Measurements from ENCODE around the gene PASK. TPM values are rescaled to one million over a fixed set of nuclear protein-coding genes. Genes with fewer than 3 reads are reported as not detected.
"Not testable (repeated sequence)": the region's sequence is repeated elsewhere in the genome, so short reads cannot be mapped to it uniquely, and the experiment has no call there.

PASK gene
- polyA plus RNA-seq, 1 donor = 16.7 TPM

GRCh38 chr2:241105641-241106040 is 43.6 kb downstream of the PASK start:
- Histone ChIP-seq H3K4me1 (ENCODE audit: control insufficient read depth, insufficient read depth, low read length) (no peaks in the 10 kb centered on the region), H3K27ac (ENCODE audit: low read length) (no peak overlapping the region), H3K4me3 (ENCODE audit: low read length) (no peak overlapping the region), H3K27me3 (ENCODE audit: control insufficient read depth, insufficient read depth, low read length) (no peaks in the 10 kb centered on the region), H3K9me3 (ENCODE audit: control insufficient read depth, low read depth, low read length) (no peaks in the 10 kb centered on the region), H3K36me3 (ENCODE audit: control insufficient read depth, insufficient read depth, low read length) (peaks cover 3% of the 10 kb centered on the region)
- DNase-seq = no peak
- WGBS (ENCODE audit: insufficient coverage, low lambda C conversion rate) = no CpG with 5 or more reads among the region's 3 CpGs

- not testable (repeated sequence) for H3K27ac ChIP-seq (ENCODE audit: low read length); H3K27me3 ChIP-seq (ENCODE audit: control insufficient read depth, insufficient read depth, low read length); H3K36me3 ChIP-seq (ENCODE audit: control insufficient read depth, insufficient read depth, low read length); H3K9me3 ChIP-seq (ENCODE audit: control insufficient read depth, low read depth, low read length); H3K4me3 ChIP-seq (ENCODE audit: low read length); DNase-seq; H3K4me1 ChIP-seq (ENCODE audit: control insufficient read depth, insufficient read depth, low read length)
- WGBS (ENCODE audit: insufficient coverage, low lambda C conversion rate) = no CpG with 5 or more reads among the region's 10 CpGs
Observed at GRCh38 chr2:241104611-241105010, 44.7 kb downstream of the PASK start.

DNA sequence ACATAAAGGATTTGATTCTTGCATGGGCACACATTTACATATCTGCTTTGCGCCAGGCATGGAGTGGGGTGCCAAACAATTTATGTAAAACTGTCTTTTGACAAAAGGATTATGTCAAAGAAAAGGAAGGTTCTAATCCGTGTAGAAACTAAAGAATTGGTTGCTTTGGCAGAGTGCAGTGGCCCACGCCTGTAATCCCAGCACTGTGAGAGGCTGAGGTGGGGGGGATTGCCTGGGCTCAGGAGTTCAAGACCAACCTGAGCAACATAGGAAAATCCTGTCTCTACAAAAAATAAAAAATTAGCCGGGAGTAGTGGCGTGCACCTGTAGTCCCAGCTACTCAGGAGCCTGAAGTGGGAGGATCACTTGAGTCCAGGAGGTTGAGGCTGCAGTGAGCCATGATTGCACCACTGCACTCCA is 46.1 kb downstream of the PASK start:
- H3K9me3 ChIP-seq (ENCODE audit: control insufficient read depth, low read depth, low read length) = no peaks in the 10 kb centered on the region
- no peaks in the 10 kb centered on the region for H3K27me3 ChIP-seq (ENCODE audit: control insufficient read depth, insufficient read depth, low read length)
- H3K4me1 ChIP-seq (ENCODE audit: control insufficient read depth, insufficient read depth, low read length) = no peaks in the 10 kb centered on the region
- H3K27ac ChIP-seq (ENCODE audit: low read length) = peak overlapping the region; percentile 86
- no peak for DNase-seq
- peak overlapping the region; percentile 85 for H3K4me3 ChIP-seq (ENCODE audit: low read length)
- WGBS (ENCODE audit: insufficient coverage, low lambda C conversion rate) = 60% methylated on average over 1 of the region's 5 CpGs
- H3K36me3 ChIP-seq (ENCODE audit: control insufficient read depth, insufficient read depth, low read length) = peaks cover 18% of the 10 kb centered on the region

DNA sequence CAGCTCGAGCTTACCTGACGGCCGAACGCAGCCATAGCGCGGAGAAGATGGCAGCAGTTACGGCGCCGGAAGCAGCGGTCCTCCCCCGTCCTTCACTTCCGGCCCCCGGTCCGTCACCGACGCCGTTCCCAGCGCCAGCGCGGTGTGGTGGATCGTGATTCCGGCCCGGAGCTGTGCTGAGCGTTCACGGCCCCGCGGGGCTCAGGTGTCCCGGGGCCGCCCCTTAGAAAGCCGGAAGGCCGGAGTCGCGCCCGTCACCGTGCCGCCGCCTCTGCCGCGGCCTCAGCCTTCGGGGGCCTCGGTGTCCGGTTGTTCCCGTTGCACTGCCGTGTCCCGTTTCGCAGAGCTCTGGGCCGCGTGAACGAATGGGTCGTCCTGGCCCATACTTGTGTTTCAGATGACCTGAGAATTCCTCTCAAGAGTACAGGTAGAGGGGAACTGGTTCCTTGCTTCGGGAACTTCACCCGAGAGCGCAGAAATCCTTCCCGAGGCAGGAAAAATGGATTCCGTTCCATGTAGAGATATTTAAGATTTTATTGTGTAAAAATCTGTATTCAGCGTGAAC is 47.0 kb downstream of the PASK start, which contains the start of gene MTERF4:
MTERF4 (minus strand) TSS at position 49 of the 565 bp plus-strand sequence; CDS start at position 35, 14 bp downstream.
- Histone ChIP-seq H3K4me1 (ENCODE audit: control insufficient read depth, insufficient read depth, low read length) (no peaks in the 10 kb centered on the region), H3K36me3 (ENCODE audit: control insufficient read depth, insufficient read depth, low read length) (peaks cover 24% of the 10 kb centered on the region), H3K9me3 (ENCODE audit: control insufficient read depth, low read depth, low read length) (no peaks in the 10 kb centered on the region), H3K4me3 (ENCODE audit: low read length) (peak within 1 kb of the TSS; percentile 85), H3K27ac (ENCODE audit: low read length) (peak within 1 kb of the TSS; percentile 86), H3K27me3 (ENCODE audit: control insufficient read depth, insufficient read depth, low read length) (no peaks in the 10 kb centered on the region)
- no CpG with 5 or more reads among the region's 56 CpGs for WGBS (ENCODE audit: insufficient coverage, low lambda C conversion rate)
- peak; percentile 88 to 94 for DNase-seq

DNA sequence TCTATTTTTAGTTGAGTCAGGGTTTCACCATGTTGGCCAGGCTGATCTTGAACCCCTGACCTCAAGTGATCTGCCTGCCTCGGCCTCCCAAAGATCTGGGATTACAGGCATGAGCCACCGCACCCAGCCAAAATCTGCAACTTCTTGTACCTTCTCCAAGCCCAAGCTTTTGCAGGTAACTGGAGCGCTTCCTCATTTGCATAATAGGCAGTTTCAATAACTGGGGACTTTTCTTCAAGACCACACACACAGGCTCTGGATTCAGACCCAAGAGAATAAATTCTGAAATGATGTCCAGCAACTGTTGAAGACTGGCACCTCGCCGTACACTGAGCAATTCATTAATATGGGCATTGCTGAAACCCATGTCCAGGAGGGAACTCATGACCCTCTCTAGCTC is 50.0 kb downstream of the PASK start:
- no peaks in the 10 kb centered on the region for H3K4me1 ChIP-seq (ENCODE audit: control insufficient read depth, insufficient read depth, low read length)
- no peaks in the 10 kb centered on the region for H3K9me3 ChIP-seq (ENCODE audit: control insufficient read depth, low read depth, low read length)
- no peaks in the 10 kb centered on the region for H3K27me3 ChIP-seq (ENCODE audit: control insufficient read depth, insufficient read depth, low read length)
- no peak overlapping the region for H3K4me3 ChIP-seq (ENCODE audit: low read length)
- DNase-seq = no peak
- no CpG with 5 or more reads among the region's 5 CpGs for WGBS (ENCODE audit: insufficient coverage, low lambda C conversion rate)
- H3K27ac ChIP-seq (ENCODE audit: low read length) = no peak overlapping the region
- H3K36me3 ChIP-seq (ENCODE audit: control insufficient read depth, insufficient read depth, low read length) = peaks cover 49% of the 10 kb centered on the region

DNA sequence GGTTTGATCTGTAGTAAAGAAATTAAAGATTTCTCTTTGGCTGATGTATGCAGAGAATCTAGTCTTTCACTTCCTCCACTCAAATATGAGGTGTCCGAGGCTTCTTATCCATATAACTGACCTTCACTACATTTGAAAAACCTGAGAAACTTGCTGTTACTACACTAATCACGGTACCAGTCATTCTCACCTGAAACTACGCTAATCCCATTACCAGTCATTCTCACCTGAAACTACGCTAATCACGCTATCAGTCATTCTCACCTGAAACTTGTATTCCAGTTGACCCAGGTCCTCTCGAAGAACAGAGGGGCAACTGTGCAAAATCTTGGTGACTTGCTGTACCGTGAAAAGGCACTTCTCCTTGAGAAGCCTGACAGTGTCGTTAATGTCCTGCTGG is 52.3 kb downstream of the PASK start:
- Histone ChIP-seq H3K4me1 (ENCODE audit: control insufficient read depth, insufficient read depth, low read length) (no peaks in the 10 kb centered on the region), H3K9me3 (ENCODE audit: control insufficient read depth, low read depth, low read length) (no peaks in the 10 kb centered on the region), H3K27ac (ENCODE audit: low read length) (no peak overlapping the region), H3K36me3 (ENCODE audit: control insufficient read depth, insufficient read depth, low read length) (peaks cover 71% of the 10 kb centered on the region), H3K27me3 (ENCODE audit: control insufficient read depth, insufficient read depth, low read length) (no peaks in the 10 kb centered on the region), H3K4me3 (ENCODE audit: low read length) (no peak overlapping the region)
- no CpG with 5 or more reads among the region's 8 CpGs for WGBS (ENCODE audit: insufficient coverage, low lambda C conversion rate)
- no peak for DNase-seq

DNA sequence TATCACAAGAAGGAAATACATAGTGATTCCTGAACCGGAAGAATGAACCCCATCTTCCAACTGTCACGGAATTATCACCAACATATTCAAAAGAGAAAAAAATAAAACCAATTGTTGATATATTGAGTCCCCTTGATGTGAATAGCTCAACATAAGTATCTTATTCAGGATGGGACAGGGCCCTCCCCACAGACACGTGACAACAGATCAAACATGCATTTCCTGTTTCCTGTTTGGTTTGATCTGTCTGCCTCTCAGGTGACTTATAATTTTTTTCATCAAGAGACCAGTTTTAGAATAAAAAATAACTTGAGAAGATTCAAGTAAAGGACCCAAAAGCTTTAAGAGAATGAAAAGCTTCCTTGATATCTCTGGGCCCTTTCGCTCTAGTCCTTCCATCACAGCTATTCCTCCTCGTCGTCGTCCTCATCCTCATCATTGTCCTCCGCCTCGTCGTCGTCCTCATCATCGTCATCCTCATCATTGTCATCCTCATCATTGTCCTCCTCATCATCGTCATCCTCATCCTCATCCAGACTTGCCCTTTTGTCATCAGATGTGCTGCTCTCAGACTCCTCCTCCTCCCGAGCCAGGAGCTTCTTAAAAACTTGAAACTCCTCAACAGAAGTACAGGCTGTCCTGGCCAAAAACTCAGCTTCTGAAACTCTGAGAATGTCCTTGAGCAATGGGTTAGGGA is 53.5 kb downstream of the PASK start:
- 88% methylated on average over 11 of the region's 14 CpGs for WGBS (ENCODE audit: insufficient coverage, low lambda C conversion rate)
- Histone ChIP-seq H3K9me3 (ENCODE audit: control insufficient read depth, low read depth, low read length) (no peaks in the 10 kb centered on the region), H3K4me3 (ENCODE audit: low read length) (no peak overlapping the region), H3K27me3 (ENCODE audit: control insufficient read depth, insufficient read depth, low read length) (no peaks in the 10 kb centered on the region), H3K4me1 (ENCODE audit: control insufficient read depth, insufficient read depth, low read length) (no peaks in the 10 kb centered on the region), H3K27ac (ENCODE audit: low read length) (no peak overlapping the region), H3K36me3 (ENCODE audit: control insufficient read depth, insufficient read depth, low read length) (peaks cover 83% of the 10 kb centered on the region)
- DNase-seq = no peak

GRCh38 chr2:241094924-241095420 is 54.3 kb downstream of the PASK start:
- H3K27me3 ChIP-seq (ENCODE audit: control insufficient read depth, insufficient read depth, low read length) = no peaks in the 10 kb centered on the region
- no peak overlapping the region for H3K4me3 ChIP-seq (ENCODE audit: low read length)
- no peak for DNase-seq
- WGBS (ENCODE audit: insufficient coverage, low lambda C conversion rate) = no CpG with 5 or more reads among the region's 6 CpGs
- H3K27ac ChIP-seq (ENCODE audit: low read length) = no peak overlapping the region
- H3K36me3 ChIP-seq (ENCODE audit: control insufficient read depth, insufficient read depth, low read length) = peaks cover 87% of the 10 kb centered on the region
- H3K4me1 ChIP-seq (ENCODE audit: control insufficient read depth, insufficient read depth, low read length) = no peaks in the 10 kb centered on the region
- no peaks in the 10 kb centered on the region for H3K9me3 ChIP-seq (ENCODE audit: control insufficient read depth, low read depth, low read length)

GRCh38 chr2:241094172-241094571 is 55.1 kb downstream of the PASK start:
- Histone ChIP-seq H3K27me3 (ENCODE audit: control insufficient read depth, insufficient read depth, low read length) (no peaks in the 10 kb centered on the region), H3K4me3 (ENCODE audit: low read length) (no peak overlapping the region), H3K4me1 (ENCODE audit: control insufficient read depth, insufficient read depth, low read length) (no peaks in the 10 kb centered on the region), H3K36me3 (ENCODE audit: control insufficient read depth, insufficient read depth, low read length) (peaks cover 86% of the 10 kb centered on the region), H3K9me3 (ENCODE audit: control insufficient read depth, low read depth, low read length) (no peaks in the 10 kb centered on the region), H3K27ac (ENCODE audit: low read length) (no peak overlapping the region)
- no peak for DNase-seq
- whole genome bisulfite sequencing (ENCODE audit: insufficient coverage, low lambda C conversion rate) = no CpG with 5 or more reads among the region's 7 CpGs

DNA sequence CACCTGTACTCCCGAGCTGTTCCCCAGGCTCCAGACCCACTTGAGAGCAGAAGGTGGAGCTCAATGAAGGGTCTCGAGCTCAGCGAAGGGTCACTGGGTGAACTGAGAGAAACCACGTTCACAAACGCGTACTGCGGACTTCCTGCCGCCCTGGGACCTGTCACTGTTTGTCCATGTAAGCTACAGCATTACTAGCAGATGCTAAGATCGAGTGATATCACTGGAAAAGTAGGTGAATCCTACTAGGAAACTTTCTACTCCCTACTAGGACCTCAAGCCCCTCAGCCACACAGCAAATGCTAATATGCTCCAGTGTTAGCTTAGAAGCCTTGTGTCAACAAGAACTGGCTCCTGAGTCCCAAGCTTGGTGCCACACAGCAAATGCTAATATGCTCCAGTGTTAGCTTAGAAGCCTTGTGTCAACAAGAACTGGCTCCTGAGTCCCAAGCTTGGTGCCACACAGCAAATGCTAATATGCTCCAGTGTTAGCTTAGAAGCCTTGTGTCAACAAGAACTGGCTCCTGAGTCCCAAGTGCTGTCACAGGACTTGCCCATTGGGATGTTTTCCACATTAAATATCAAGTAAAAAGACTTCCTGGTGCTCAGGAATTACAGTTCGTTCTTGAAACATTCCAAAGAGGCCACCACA is 56.0 kb downstream of the PASK start:
- peaks cover 91% of the 10 kb centered on the region for H3K36me3 ChIP-seq (ENCODE audit: control insufficient read depth, insufficient read depth, low read length)
- H3K9me3 ChIP-seq (ENCODE audit: control insufficient read depth, low read depth, low read length); H3K27ac ChIP-seq (ENCODE audit: low read length); H3K4me1 ChIP-seq (ENCODE audit: control insufficient read depth, insufficient read depth, low read length); H3K4me3 ChIP-seq (ENCODE audit: low read length); H3K27me3 ChIP-seq (ENCODE audit: control insufficient read depth, insufficient read depth, low read length); DNase-seq: not testable (repeated sequence)
- no CpG with 5 or more reads among the region's 10 CpGs for WGBS (ENCODE audit: insufficient coverage, low lambda C conversion rate)
